OCI-LY7 (cell line): ENCODE results near the gene SFSWAP. TPM values are rescaled to one million over a fixed set of nuclear protein-coding genes. Genes with fewer than 3 reads are reported as not detected.

Experiments
- BruUV-seq: library from RNA; stranded (reverse); fragments of 400-500 nt; replicated peaks from 2 replicates; lab custom pipeline; 2021; lab: Mats Ljungman, UMichigan
- CTCF ChIA-PET: fragments of 300-600 bp; sonication (Branson Sonifier 250); formaldehyde crosslinking; loops from one replicate; lab custom pipeline; 2022; ENCODE audit warnings: antibody characterized with exemption; ENCODE audit not compliant: unreplicated experiment; lab: Charles Lee
- POLR2A ChIA-PET: fragments of 300-600 bp; sonication (Branson Sonifier 250); formaldehyde crosslinking; loops from one replicate; lab custom pipeline; 2022; ENCODE audit warnings: antibody characterized with exemption; lab: Charles Lee
- DNase-seq: peaks from one replicate; pipeline ENCODE4 v3.0.0-alpha.2; 2015; ENCODE audit warnings: low spot score
- H2AFZ ChIP-seq: fragments of 200-600 bp; sonication (generic), shearing (Covaris generic); 2 replicates; pipeline ENCODE4 v1.6.1; 2014; ENCODE audit warnings: mild to moderate bottlenecking, antibody characterized with exemption, low read length, moderate library complexity
- H3K27ac ChIP-seq: fragments of 200-600 bp; sonication (generic); 2 replicates; pipeline ENCODE4 v1.5.1; 2014; ENCODE audit warnings: mixed run types, low read depth, mild to moderate bottlenecking, moderate library complexity, low read length, inconsistent platforms; ENCODE audit not compliant: poor library complexity, severe bottlenecking
- H3K36me3 ChIP-seq: fragments of 200-600 bp; sonication (generic); 2 replicates; pipeline ENCODE4 v1.6.1; 2014; ENCODE audit warnings: mild to moderate bottlenecking, antibody characterized with exemption, low read length, moderate library complexity, mixed read lengths; ENCODE audit not compliant: insufficient read depth
- H3K4me1 ChIP-seq: fragments of 200-600 bp; sonication (generic); 2 replicates; pipeline ENCODE4 v1.5.1; 2014; ENCODE audit warnings: mild to moderate bottlenecking, low read length; ENCODE audit not compliant: insufficient read depth, poor library complexity, severe bottlenecking
- H3K4me2 ChIP-seq: fragments of 200-600 bp; sonication (generic); 2 replicates; pipeline ENCODE4 v1.6.1; 2014; ENCODE audit warnings: mild to moderate bottlenecking, low read length
- H3K4me3 ChIP-seq: fragments of 200-600 bp; sonication (generic); 2 replicates; pipeline ENCODE4 v1.5.1; 2014; ENCODE audit warnings: mild to moderate bottlenecking, low read depth, low read length; ENCODE audit not compliant: poor library complexity, severe bottlenecking
- H3K79me2 ChIP-seq: fragments of 200-600 bp; sonication (generic); 2 replicates; pipeline ENCODE4 v1.6.1; 2016; ENCODE audit warnings: low read depth, mild to moderate bottlenecking, low read length, moderate library complexity, mixed read lengths; ENCODE audit not compliant: insufficient read depth
- H3K9me2 ChIP-seq: fragments of 200-600 bp; sonication (generic); 2 replicates; pipeline ENCODE4 v1.6.1; 2016; ENCODE audit warnings: mild to moderate bottlenecking, low read length, mixed read lengths; ENCODE audit not compliant: insufficient read depth
- H3K9me3 ChIP-seq: fragments of 200-600 bp; sonication (generic); 2 replicates; pipeline ENCODE4 v1.6.1; 2014; ENCODE audit warnings: mild to moderate bottlenecking, mixed run types, low read length, mixed read lengths
- H4K20me1 ChIP-seq: fragments of 200-600 bp; sonication (generic); 2 replicates; pipeline ENCODE4 v1.6.1; 2014; ENCODE audit warnings: mild to moderate bottlenecking, antibody characterized with exemption, low read length, moderate library complexity, mixed read lengths; ENCODE audit not compliant: insufficient read depth
- EZH2phosphoT487 ChIP-seq: fragments of 200-600 bp; sonication (generic); IDR thresholded peaks from 2 replicates; pipeline ENCODE4 v1.6.1; 2018; ENCODE audit warnings: low read depth, borderline replicate concordance, mild to moderate bottlenecking, mixed run types, antibody characterized with exemption, low read length, moderate library complexity, mixed read lengths
- intact Hi-C: fragments of 100-400 bp; cut with micrococcal nuclease; formaldehyde crosslinking; loops from one replicate; pipeline ENCODE4 v1.10.0; 2022; ENCODE audit not compliant: unreplicated experiment
- total RNA-seq, 2 experiments: library from RNA; depleted of rRNA in 1 of 2; stranded (reverse); fragments of >200 nt in 1 of 2; shearing (Covaris generic) in 1 of 2; gene quantifications; 2 replicates each; pipeline ENCODE4 v1.2.3, GENCODE V29; 2014 to 2022
- TF ChIP-seq, protein P1 (sequence below): fragments of 200-600 bp; sonication (generic); conservative IDR thresholded peaks from 2 replicates; pipeline ENCODE4 v1.5.1; 2014; ENCODE audit warnings: mild to moderate bottlenecking, antibody characterized with exemption, low read length, moderate library complexity, mixed read lengths

SFSWAP gene
- total RNA-seq, 2 experiments from 2014 or later, result 54.0 to 87.1 TPM

DNA sequence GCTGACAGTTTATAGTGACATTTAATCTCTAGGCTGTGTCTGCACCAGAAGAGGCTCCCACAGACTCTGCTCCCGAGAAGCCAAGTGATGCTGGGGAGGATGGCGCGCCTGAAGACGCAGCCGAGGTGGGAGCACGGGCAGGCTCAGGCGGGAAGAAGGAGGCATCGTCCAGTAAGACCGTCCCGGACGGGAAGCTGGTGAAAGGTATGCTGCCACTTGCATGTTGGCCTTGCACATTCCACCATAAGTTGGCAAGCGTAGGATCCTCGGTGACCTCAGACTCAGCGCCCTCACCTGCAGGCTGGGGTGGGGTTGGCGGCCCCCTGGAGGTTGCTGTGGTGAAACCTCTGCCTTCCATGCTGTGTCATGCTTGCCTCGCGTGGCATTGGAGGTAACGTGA is 45.6 kb downstream of the SFSWAP start:
- CTCF ChIA-PET, result no interaction called here
- Histone ChIP-seq H3K36me3 (peaks cover 98% of the 10 kb centered on the region), H3K27ac (no peak overlapping the region), H4K20me1 (no peaks in the 10 kb centered on the region), H3K9me2 (no peaks in the 10 kb centered on the region), H3K9me3 (no peaks in the 10 kb centered on the region), H3K4me1 (no peaks in the 10 kb centered on the region), H3K4me3 (no peak overlapping the region), H3K4me2 (no peak overlapping the region), H2AFZ (no peak overlapping the region), H3K79me2 (no peaks in the 10 kb centered on the region)
- no peak for DNase-seq
- intact Hi-C loops, result no loop called here
- no TSS peak for BruUV-seq
- POLR2A ChIA-PET, result no interaction called here
- TF ChIP-seq EZH2phosphoT487, result no peak
- TF ChIP-seq, protein P1, sequence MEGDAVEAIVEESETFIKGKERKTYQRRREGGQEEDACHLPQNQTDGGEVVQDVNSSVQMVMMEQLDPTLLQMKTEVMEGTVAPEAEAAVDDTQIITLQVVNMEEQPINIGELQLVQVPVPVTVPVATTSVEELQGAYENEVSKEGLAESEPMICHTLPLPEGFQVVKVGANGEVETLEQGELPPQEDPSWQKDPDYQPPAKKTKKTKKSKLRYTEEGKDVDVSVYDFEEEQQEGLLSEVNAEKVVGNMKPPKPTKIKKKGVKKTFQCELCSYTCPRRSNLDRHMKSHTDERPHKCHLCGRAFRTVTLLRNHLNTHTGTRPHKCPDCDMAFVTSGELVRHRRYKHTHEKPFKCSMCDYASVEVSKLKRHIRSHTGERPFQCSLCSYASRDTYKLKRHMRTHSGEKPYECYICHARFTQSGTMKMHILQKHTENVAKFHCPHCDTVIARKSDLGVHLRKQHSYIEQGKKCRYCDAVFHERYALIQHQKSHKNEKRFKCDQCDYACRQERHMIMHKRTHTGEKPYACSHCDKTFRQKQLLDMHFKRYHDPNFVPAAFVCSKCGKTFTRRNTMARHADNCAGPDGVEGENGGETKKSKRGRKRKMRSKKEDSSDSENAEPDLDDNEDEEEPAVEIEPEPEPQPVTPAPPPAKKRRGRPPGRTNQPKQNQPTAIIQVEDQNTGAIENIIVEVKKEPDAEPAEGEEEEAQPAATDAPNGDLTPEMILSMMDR, result no peak

DNA sequence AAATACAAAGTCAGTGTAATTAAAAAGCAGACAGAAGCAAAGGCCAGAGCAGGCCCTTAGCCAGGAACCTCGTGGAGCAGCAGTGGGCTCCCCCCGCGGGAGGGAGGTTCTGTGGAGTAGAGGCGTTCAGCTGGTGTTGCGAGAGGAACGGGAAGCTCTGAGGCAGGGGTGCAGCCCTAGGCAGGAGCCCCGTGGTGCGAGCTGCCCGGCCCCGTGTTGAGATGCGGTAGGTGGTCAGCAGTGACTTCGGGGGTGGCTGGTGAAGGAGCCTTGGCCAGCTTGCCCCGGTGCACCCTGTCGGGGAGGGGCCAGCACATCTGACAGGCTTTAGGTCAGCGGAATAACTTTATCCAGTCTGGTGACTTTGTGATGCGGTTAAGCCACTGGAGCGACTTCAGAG is 46.2 kb downstream of the SFSWAP start:
- H4K20me1 ChIP-seq, result no peaks in the 10 kb centered on the region
- POLR2A ChIA-PET, result no interaction called here
- no peak for TF ChIP-seq EZH2phosphoT487
- TF ChIP-seq, protein P1, result no peak
- no peaks in the 10 kb centered on the region for H3K9me2 ChIP-seq
- H2AFZ ChIP-seq, result no peak overlapping the region
- no peak overlapping the region for H3K4me2 ChIP-seq
- no peaks in the 10 kb centered on the region for H3K79me2 ChIP-seq
- no peak overlapping the region for H3K27ac ChIP-seq
- peaks cover 98% of the 10 kb centered on the region for H3K36me3 ChIP-seq
- no peak for DNase-seq
- H3K4me1 ChIP-seq, result no peaks in the 10 kb centered on the region
- no TSS peak for BruUV-seq
- H3K9me3 ChIP-seq, result no peaks in the 10 kb centered on the region
- CTCF ChIA-PET, result no interaction called here
- intact Hi-C loops, result no loop called here
- no peak overlapping the region for H3K4me3 ChIP-seq

DNA sequence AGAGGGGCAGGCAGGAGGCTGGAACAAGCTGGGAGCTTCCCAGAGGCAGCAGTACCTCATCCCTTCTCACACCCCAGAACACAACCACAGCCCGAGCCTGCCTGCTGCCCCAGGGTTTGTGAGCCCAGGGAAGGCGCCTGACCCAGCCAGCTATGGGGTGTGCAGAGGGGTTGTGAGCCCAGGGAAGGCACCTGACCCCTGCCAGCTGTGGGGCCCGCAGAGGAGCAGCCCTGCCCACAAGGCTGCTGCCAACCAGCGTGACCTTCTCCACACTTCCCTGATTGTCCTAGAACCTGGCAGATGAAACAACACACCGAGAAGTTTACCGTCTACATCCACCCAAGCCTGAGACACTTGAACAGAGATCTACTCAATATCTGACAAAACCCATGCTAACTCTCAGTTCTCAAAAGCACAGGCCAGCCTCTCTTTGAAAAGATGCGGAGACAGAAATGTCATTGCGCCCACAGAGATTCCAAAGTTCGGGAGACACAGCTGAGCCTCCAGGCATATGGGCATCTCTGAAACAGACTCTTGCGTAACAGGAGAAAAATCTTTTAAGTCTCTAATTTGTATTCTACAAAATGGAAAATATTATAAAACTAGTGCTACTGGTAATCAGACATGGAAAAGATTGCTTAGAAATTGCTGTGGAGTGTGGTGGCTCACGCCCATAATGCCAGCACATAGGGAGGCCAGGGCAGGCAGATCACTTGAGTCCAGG is 47.3 kb downstream of the SFSWAP start:
- ChIA-PET CTCF (no interaction called here), POLR2A (no interaction called here)
- Histone ChIP-seq H3K4me3 (no peak overlapping the region), H2AFZ (no peak overlapping the region), H3K9me3 (no peaks in the 10 kb centered on the region), H4K20me1 (no peaks in the 10 kb centered on the region), H3K36me3 (peaks cover 98% of the 10 kb centered on the region), H3K9me2 (no peaks in the 10 kb centered on the region), H3K27ac (no peak overlapping the region), H3K4me2 (no peak overlapping the region), H3K4me1 (no peaks in the 10 kb centered on the region), H3K79me2 (no peaks in the 10 kb centered on the region)
- DNase-seq, result no peak
- TF ChIP-seq, protein P1, result no peak
- no peak for TF ChIP-seq EZH2phosphoT487
- no TSS peak for BruUV-seq
- intact Hi-C loops, result no loop called here
